NT2/D1 (cell line): ENCODE results near the gene GDPD3.

ENCODE experiments used
- SUZ12 ChIP-seq: IDR thresholded peaks from 2 replicates; pipeline ENCODE4 v1.6.1; 2011; ENCODE audit not compliant: insufficient read length, insufficient read depth; ENCODE audit errors: extremely low read depth
- ZNF274 ChIP-seq: IDR thresholded peaks from 2 replicates; pipeline ENCODE4 v1.6.1; 2011; ENCODE audit warnings: mild to moderate bottlenecking, low read depth, low read length

DNA sequence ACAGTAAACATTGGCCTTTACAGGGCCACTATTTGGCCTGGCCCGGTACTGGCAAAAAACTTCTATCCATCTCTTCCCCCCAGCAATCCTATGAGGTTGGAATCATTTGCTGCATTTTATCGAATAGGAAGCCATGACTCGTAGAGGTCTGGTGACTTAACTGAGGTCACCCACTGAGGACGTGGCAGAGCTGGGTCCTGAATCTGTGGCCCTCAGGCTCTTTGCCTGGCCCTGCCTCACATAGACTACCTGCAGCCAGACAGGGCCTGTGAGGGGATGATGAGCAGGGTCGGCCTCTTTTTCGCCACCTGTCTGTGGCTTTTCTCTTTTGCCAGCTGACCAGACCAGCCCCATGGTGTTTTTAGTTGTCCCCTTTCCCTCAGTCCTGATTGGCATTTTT lies 35.7 kb downstream of the GDPD3 start:
- TF ChIP-seq ZNF274 (no peak), SUZ12 (no peak)
